Stimulated activated CD4-positive, alpha-beta T cell treated with anti-CD3 and anti-CD28 coated beads, Interleukin-12 subunit alpha, Interleukin-12 subunit beta, amount 100 ng/mL, for 24 hours (primary cell): Measurements from ENCODE around the gene TUBGCP3.

Experiments used
- DNase-seq, 2 experiments: peaks; one replicate each; pipeline ENCODE4 v3.0.0-alpha.2; 2020; ENCODE audit warnings: low read depth in 2 of 2

The TUBGCP3 gene

DNA sequence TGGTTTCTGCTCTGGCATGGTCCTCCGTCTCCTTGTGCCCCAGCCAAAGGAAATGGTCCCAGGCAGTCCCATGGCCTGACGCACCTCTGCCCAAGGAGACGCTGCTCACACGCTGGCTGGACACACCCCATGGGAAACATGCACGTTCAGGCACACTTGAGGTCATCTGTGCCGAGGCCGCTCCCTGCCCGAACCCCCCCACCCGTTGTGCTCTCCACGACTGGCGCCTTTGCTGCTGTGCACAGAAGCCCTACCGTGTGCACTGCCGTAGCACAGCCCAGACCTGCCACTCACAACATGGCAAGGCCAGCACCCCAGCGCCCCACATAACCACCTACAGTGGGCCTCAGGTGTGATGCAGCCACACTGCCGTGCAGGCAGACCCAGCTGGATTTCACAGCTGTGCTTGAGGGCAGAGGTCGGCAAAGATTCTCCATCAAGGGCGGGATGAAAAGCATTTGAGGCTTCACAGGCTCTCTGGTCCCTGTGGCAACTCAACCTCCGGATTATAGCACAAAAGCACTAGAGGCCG is 146.1 kb downstream of the TUBGCP3 start:
- DNase-seq: no peak

DNA sequence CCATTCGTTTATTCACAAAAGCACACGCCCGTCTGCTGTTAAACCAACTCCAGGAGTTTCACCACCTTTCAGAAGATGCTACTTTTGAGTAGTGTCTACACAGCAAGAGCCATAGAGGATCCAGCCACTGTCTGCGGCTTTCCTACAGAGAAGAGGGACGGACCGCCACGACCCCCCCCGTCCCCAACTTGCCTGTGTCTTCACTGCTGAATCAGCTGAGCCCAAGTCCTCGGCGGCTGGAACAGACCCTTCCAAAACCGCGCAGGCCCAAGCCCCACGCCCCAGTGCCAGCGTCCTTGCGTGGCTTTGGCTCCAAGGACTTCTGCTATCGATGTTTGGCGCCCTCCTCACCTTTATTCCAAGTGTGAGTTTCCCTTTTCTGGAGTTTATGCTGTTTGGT is 146.7 kb downstream of the TUBGCP3 start:
- DNase-seq: no peak

DNA sequence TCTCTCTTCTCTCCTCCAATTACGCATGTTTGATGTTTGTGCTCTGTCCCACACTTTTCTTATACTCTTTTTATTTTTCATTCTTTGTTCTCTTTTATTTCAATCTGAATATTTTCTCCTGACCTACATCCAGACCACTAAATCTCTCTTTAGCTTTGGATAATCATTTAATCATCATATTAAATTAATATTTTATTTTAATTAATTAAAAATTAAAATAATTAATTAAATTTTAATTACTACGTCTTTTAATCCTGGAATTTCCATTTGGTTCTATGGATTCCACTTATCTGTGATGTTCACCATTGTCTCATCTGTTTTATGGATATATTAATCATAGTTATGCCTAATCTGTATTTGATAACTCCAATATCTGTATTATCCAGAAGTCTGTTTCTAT is 149.4 kb downstream of the TUBGCP3 start:
- DNase-seq: no peak

DNA sequence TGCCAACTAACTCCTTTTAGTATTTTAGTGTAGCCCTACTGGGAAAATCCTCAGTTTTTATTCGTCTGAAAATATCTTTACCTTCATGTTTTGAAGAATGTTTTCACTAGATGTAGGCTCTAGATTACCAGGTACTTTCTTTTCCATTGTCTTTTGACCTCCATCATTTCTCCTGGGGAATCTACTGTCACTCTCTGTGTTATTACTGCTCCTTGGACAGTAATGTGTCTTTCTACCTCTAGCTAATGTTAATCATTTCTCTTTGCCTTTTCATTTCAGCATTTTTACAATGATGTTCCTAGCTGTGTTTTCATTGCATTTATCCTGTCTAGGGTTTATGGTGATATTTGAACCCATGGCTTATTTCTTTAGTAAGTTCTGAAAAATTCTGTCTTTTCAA is 149.9 kb downstream of the TUBGCP3 start:
- DNase-seq: no peak

DNA sequence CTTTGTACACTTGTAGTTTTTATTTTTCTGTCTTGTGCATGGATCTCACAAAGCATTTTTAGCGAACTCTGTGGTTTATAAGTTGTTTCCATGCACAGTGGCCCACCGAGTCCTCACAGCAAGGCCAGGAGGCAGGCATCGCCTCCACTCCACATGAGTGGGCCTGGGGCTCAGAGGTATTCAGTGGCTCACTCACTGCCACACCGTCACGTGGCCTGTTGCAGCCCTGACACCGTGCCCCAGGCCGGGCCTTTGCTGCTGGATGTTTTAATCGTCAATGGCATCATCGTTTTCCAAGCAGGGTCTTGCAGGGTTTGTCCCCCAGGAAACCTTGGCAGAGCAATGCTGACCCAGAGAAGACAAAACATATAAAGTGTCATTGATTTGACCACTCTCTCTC is 152.0 kb downstream of the TUBGCP3 start:
- no peak for DNase-seq
